Nucleus accumbens (tissue), 56 donors: ENCODE results near the gene TUBA4B.
A peak's percentile ranks its signal among the peaks of the same experiment; 100 is the strongest.
"Not testable (repeated sequence)": the region's sequence is repeated elsewhere in the genome, so short reads cannot be mapped to it uniquely, and the experiment has no call there.

Experiments
- DNase-seq, 56 donors: peaks; one replicate each; lab custom pipeline; 2025; lab: John Stamatoyannopoulos, UW

Gene TUBA4B

GRCh38 chr2:219272356-219272755, 19.3 kb downstream of the TUBA4B start:
- no peak for DNase-seq

- DNase-seq = no peak
Measured at GRCh38 chr2:219272995-219273394, 20.0 kb downstream of the TUBA4B start.

- no peak for DNase-seq
Measured at GRCh38 chr2:219273937-219274336, 20.9 kb downstream of the TUBA4B start.

- DNase-seq = peak in 4 of 56 donors; percentile 12 to 44 (median 30)
Measured at GRCh38 chr2:219274361-219274921, 21.4 kb downstream of the TUBA4B start.

- DNase-seq = peak in 52 of 56 donors; percentile 34 to 92 (median 76)
Measured at GRCh38 chr2:219277703-219278654, 24.9 kb downstream of the TUBA4B start.

- no peak for DNase-seq
Measured at GRCh38 chr2:219278655-219279150, 25.7 kb downstream of the TUBA4B start.

GRCh38 chr2:219279151-219279915, 26.3 kb downstream of the TUBA4B start, which contains the start of gene DNAJB2:
DNAJB2 (plus strand) TSS chr2:219279366; CDS start chr2:219279834, 468 bp downstream.
- peak; percentile 87 to 99 (median 98) for DNase-seq

- DNase-seq = peak in 1 of 56 donors; percentile 59
Measured at GRCh38 chr2:219279916-219280516, 27.0 kb downstream of the TUBA4B start.

GRCh38 chr2:219280651-219281050, 27.6 kb downstream of the TUBA4B start:
- DNase-seq = peak in 4 of 56 donors; percentile 8 to 23 (median 14)

GRCh38 chr2:219281588-219281987, 28.5 kb downstream of the TUBA4B start:
- peak in 2 of 56 donors; percentile 23 to 50 for DNase-seq

- peak in 27 of 56 donors; percentile 4 to 80 (median 50) for DNase-seq
Measured at GRCh38 chr2:219282375-219282774, 29.3 kb downstream of the TUBA4B start.

- DNase-seq = peak in 5 of 56 donors; percentile 14 to 51 (median 36)
Measured at GRCh38 chr2:219282943-219283581, 30.0 kb downstream of the TUBA4B start.

- no peak for DNase-seq
Measured at GRCh38 chr2:219284501-219285372, 31.7 kb downstream of the TUBA4B start.

GRCh38 chr2:219285373-219285735, 32.3 kb downstream of the TUBA4B start:
- DNase-seq = no peak

GRCh38 chr2:219285894-219286425, 32.9 kb downstream of the TUBA4B start:
- peak in 43 of 56 donors; percentile 25 to 85 (median 63) for DNase-seq

GRCh38 chr2:219286436-219287115, 33.5 kb downstream of the TUBA4B start:
- peak in 34 of 56 donors; percentile 11 to 72 (median 50) for DNase-seq

- DNase-seq = not testable (repeated sequence)
Measured at GRCh38 chr2:219287116-219287440, 34.0 kb downstream of the TUBA4B start.
